Loucy (cell line): Measurements from ENCODE around the gene ABCC8.

Experiments
- H2AFZ ChIP-seq: fragments of 200-600 bp; sonication (generic); 2 replicates; pipeline ENCODE4 v1.6.0; 2016; ENCODE audit warnings: antibody characterized with exemption, mild to moderate bottlenecking, low read length, moderate library complexity
- H3F3A ChIP-seq: fragments of 200-600 bp; 2 replicates; pipeline ENCODE4 v1.6.0; 2016; ENCODE audit warnings: antibody characterized with exemption, low read depth, mild to moderate bottlenecking
- H3K27me3 ChIP-seq: fragments of 200-600 bp; sonication (generic); 2 replicates; pipeline ENCODE4 v1.6.1; 2014; ENCODE audit warnings: low read length, mild to moderate bottlenecking; ENCODE audit not compliant: insufficient read depth, poor library complexity, severe bottlenecking
- H3K36me3 ChIP-seq: fragments of 200-600 bp; sonication (generic); 2 replicates; pipeline ENCODE4 v1.6.1; 2016; ENCODE audit warnings: low read length; ENCODE audit not compliant: insufficient read depth
- H3K4me1 ChIP-seq: fragments of 200-600 bp; sonication (generic); 2 replicates; pipeline ENCODE4 v1.5.1; 2014; ENCODE audit warnings: low read length, mild to moderate bottlenecking; ENCODE audit not compliant: insufficient read depth, poor library complexity, severe bottlenecking
- H3K4me2 ChIP-seq: fragments of 200-600 bp; sonication (generic); 2 replicates; pipeline ENCODE4 v1.6.0; 2014; ENCODE audit warnings: antibody characterized with exemption, low read length, low read depth, mild to moderate bottlenecking; ENCODE audit not compliant: poor library complexity, severe bottlenecking
- H3K4me3 ChIP-seq: fragments of 200-600 bp; sonication (generic); 2 replicates; pipeline ENCODE4 v1.5.1; 2014; ENCODE audit warnings: low read length, mild to moderate bottlenecking, mixed read lengths; ENCODE audit not compliant: poor library complexity, severe bottlenecking
- H3K79me2 ChIP-seq: fragments of 200-600 bp; sonication (generic); 2 replicates; pipeline ENCODE4 v1.6.1; 2014; ENCODE audit warnings: low read length; ENCODE audit not compliant: insufficient read depth
- H3K9ac ChIP-seq: fragments of 200-600 bp; sonication (generic); 2 replicates; pipeline ENCODE4 v1.6.0; 2014; ENCODE audit warnings: mild to moderate bottlenecking, low read depth, low read length, moderate library complexity; ENCODE audit not compliant: poor library complexity, severe bottlenecking
- H3K9me2 ChIP-seq: fragments of 200-600 bp; sonication (generic); replicated peaks from 2 replicates; pipeline ENCODE4 v1.6.1; 2016; ENCODE audit warnings: low read depth, low read length, mixed read lengths
- H3K9me3 ChIP-seq: fragments of 200-600 bp; sonication (generic); 2 replicates; pipeline ENCODE4 v1.6.1; 2014; ENCODE audit warnings: mild to moderate bottlenecking, antibody characterized with exemption, low read length, low read depth; ENCODE audit not compliant: insufficient read depth
- H4K20me1 ChIP-seq: fragments of 200-600 bp; sonication (generic); 2 replicates; pipeline ENCODE4 v1.6.0; 2014; ENCODE audit warnings: antibody characterized with exemption, low read length, mild to moderate bottlenecking; ENCODE audit not compliant: insufficient read depth, poor library complexity, severe bottlenecking
- CTCF ChIP-seq: fragments of 200-600 bp; sonication (generic); conservative IDR thresholded peaks from 2 replicates; pipeline ENCODE4 v1.5.1; 2014; ENCODE audit warnings: mild to moderate bottlenecking, antibody characterized with exemption, low read length
- EZH2phosphoT487 ChIP-seq: fragments of 200-600 bp; IDR thresholded peaks from 2 replicates; pipeline ENCODE4 v1.6.1; 2018; ENCODE audit warnings: antibody characterized with exemption, mild to moderate bottlenecking, moderate library complexity, borderline replicate concordance

Gene ABCC8

GRCh38 chr11:17407575-17407974 lies 69.1 kb downstream of the ABCC8 start:
- H4K20me1 ChIP-seq = no peaks in the 10 kb centered on the region
- H3K4me2 ChIP-seq = no peak overlapping the region
- no peaks in the 10 kb centered on the region for H3K9me3 ChIP-seq
- H3K79me2 ChIP-seq = no peaks in the 10 kb centered on the region
- no peak overlapping the region for H3K9ac ChIP-seq
- no peaks in the 10 kb centered on the region for H3F3A ChIP-seq
- H3K4me1 ChIP-seq = no peaks in the 10 kb centered on the region
- TF ChIP-seq CTCF (no peak), EZH2phosphoT487 (no peak)
- no peaks in the 10 kb centered on the region for H3K27me3 ChIP-seq
- no peaks in the 10 kb centered on the region for H3K36me3 ChIP-seq
- H3K9me2 ChIP-seq = no peaks in the 10 kb centered on the region
- H3K4me3 ChIP-seq = no peak overlapping the region
- H2AFZ ChIP-seq = no peak overlapping the region

GRCh38 chr11:17406818-17407149 lies 69.9 kb downstream of the ABCC8 start:
- TF ChIP-seq EZH2phosphoT487 (no peak), CTCF (no peak)
- no peak overlapping the region for H3K9ac ChIP-seq
- H3K9me3 ChIP-seq = no peaks in the 10 kb centered on the region
- no peak overlapping the region for H3K4me2 ChIP-seq
- no peaks in the 10 kb centered on the region for H3K79me2 ChIP-seq
- no peaks in the 10 kb centered on the region for H3K4me1 ChIP-seq
- H2AFZ ChIP-seq = no peak overlapping the region
- H3K27me3 ChIP-seq = no peaks in the 10 kb centered on the region
- H3K4me3 ChIP-seq = no peak overlapping the region
- H3F3A ChIP-seq = no peaks in the 10 kb centered on the region
- H4K20me1 ChIP-seq = no peaks in the 10 kb centered on the region
- H3K9me2 ChIP-seq = no peaks in the 10 kb centered on the region
- H3K36me3 ChIP-seq = no peaks in the 10 kb centered on the region

GRCh38 chr11:17406082-17406817 lies 70.4 kb downstream of the ABCC8 start:
- Histone ChIP-seq H3F3A (no peaks in the 10 kb centered on the region), H3K9me2 (no peaks in the 10 kb centered on the region), H3K4me2 (no peak overlapping the region), H3K4me3 (no peak overlapping the region), H3K79me2 (no peaks in the 10 kb centered on the region), H3K27me3 (no peaks in the 10 kb centered on the region), H3K4me1 (no peaks in the 10 kb centered on the region), H3K36me3 (no peaks in the 10 kb centered on the region), H2AFZ (no peak overlapping the region), H3K9me3 (no peaks in the 10 kb centered on the region), H3K9ac (no peak overlapping the region), H4K20me1 (no peaks in the 10 kb centered on the region)
- TF ChIP-seq CTCF = no peak
- TF ChIP-seq EZH2phosphoT487 = no peak
